HG03558 (cell line): ENCODE data around the gene DMRTC2.

Experiments
- ATAC-seq: cut with Tn5 transposase; IDR thresholded peaks from one replicate; pipeline ENCODE4 v1.9.1; 2021; ENCODE audit warnings: moderate number of reproducible peaks; ENCODE audit not compliant: unreplicated experiment; ENCODE audit errors: extremely low read depth

DMRTC2 gene

GRCh38 chr19:41887711-41888382, 43.0 kb downstream of the DMRTC2 start:
- ATAC-seq = no peak

GRCh38 chr19:41888926-41889325, 44.1 kb downstream of the DMRTC2 start:
- no peak for ATAC-seq

- no peak for ATAC-seq
Measured at GRCh38 chr19:41889896-41890295, 45.1 kb downstream of the DMRTC2 start.

GRCh38 chr19:41890936-41891335, 46.1 kb downstream of the DMRTC2 start:
- no peak for ATAC-seq

- ATAC-seq = no peak
Measured at GRCh38 chr19:41892173-41892902, 47.5 kb downstream of the DMRTC2 start.

GRCh38 chr19:41893899-41894298, 49.1 kb downstream of the DMRTC2 start:
- ATAC-seq = no peak

- ATAC-seq = no peak
Measured at GRCh38 chr19:41894350-41894749, 49.5 kb downstream of the DMRTC2 start.

- no peak for ATAC-seq
Measured at GRCh38 chr19:41895745-41896580, 51.1 kb downstream of the DMRTC2 start.

GRCh38 chr19:41896581-41896942, 51.7 kb downstream of the DMRTC2 start:
- ATAC-seq = no peak

GRCh38 chr19:41897181-41897580, 52.3 kb downstream of the DMRTC2 start:
- no peak for ATAC-seq

GRCh38 chr19:41897820-41898219, 53.0 kb downstream of the DMRTC2 start:
- no peak for ATAC-seq

GRCh38 chr19:41898235-41898634, 53.4 kb downstream of the DMRTC2 start:
- ATAC-seq = no peak
